Daoy (cell line): Measurements from ENCODE around the gene EVC2. TPM values are rescaled to one million over a fixed set of nuclear protein-coding genes. Genes with fewer than 3 reads are reported as not detected.
A peak's percentile ranks its signal among the peaks of the same experiment; 100 is the strongest.

Experiments used
- DNase-seq: peaks from one replicate; pipeline ENCODE4 v3.0.0-alpha.2; 2015; ENCODE audit warnings: low read depth
- total RNA-seq: library from RNA; depleted of rRNA; stranded (reverse); fragments of >200 nt; shearing (Covaris generic); gene quantifications from 2 replicates; pipeline ENCODE4 v1.2.3, GENCODE V29; 2014

EVC2 gene
- total RNA-seq, 1 experiment from 2014 or later = 6.5 TPM

DNA sequence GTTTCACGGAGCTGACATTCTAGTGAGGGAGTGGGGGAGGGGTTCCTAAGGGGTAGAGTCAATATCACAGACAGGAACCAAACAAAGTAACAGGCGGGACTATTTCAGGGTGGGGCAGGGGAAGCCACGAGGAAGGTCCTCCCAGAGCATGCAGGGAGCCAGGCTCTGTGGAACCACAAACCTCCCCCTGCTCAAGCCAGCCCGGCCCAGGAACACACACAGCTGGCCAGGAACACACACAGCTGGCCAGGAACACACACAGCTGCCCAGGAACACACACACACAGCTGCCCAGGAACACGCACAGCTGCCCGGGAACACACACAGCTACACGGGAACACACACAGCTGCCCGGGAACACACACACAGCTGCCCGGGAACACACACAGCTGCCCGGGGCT, 24.8 kb downstream of the EVC2 start:
- DNase-seq = no peak

DNA sequence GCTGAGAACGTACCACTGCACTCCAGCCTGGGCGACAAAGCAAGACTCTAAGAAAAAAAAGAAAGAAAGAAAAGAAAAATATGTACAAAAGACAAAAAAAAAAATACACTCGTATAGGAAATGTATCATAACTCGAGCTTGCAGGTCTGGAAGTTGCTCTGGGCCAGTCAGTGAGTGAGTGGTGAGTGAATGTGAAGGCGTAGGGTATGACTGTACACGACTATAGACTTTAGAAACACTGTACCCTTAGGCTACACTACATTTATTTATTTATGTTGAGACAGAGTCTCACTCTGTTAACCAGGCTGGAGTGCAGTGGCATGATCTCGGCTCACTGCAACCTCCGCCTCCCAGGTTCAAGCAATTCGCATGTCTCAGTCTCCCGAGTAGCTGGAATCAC, 29.4 kb downstream of the EVC2 start:
- DNase-seq = peak; percentile 35

DNA sequence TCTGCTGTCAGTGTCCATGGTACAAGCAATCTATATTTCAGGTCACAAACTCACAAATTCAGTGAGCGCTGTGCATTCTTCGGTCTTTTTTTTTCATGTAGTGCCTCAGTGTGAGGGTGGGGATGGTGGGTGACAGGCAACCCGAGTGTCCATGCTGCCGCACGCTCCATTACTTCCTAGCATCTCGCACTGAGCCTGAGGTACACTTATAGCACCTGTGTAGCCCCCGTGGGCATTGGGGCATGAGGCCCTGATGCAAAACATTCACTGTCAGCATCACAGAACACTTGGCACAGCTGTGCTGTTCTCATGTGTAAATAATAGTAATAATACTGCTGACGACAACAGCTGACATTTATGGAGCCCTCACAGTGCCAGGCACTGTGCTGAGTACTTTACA, 31.6 kb downstream of the EVC2 start:
- DNase-seq = no peak

DNA sequence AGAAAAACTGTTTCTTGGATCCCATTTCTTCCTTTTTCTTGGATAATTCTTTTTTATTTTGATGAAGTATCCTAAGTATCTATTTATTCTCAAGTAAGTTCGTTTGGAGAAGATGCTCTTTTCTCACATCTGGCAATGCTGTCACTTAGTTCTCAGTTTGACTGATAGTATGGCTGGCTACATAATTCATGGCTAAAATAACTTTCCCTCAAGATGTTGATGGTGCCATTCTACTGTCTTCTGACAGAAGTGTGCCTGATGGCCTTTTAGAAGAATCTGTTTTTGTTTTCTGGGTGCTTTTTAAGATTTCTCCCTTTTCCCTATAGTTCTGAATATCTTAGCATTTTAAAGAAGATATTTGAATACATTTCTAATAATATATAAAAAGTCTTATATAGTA, 41.6 kb downstream of the EVC2 start:
- no peak for DNase-seq

DNA sequence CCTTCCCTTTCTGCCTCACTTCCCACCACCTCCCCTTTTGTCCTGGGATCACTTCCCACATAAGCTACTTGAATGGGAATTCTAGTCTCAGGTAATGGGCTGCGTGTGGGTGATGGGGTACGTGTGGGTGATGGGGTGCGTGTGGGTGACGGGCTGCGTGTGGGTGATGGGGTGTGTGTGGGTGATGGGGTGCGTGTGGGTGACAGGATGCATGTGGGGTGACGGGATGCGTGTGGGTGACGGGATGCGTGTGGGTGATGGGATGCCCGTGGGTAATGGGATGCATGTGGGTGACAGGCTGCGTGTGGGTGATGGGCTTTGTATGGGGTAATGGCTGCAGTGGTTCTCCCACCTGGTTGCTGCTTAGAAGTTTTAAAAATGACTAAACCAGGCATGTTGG, 43.6 kb downstream of the EVC2 start:
- DNase-seq = no peak

DNA sequence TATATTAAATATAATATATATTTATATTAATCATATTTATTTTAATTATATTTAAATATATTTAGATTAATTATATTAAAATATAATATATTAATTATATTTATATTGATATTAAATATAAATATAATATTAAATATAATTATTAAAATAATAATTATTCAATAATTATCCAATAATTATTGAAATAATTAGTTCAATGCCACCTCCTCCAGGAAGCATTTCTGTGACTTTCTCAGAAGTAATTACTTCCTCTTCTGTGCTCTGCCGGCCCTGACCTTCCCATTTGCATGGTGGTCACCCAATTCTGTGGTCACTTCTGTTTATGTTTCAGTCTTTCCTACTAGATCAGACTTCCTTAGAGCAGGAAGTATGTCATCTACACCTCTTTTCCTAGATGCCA, 45.8 kb downstream of the EVC2 start:
- no peak for DNase-seq

DNA sequence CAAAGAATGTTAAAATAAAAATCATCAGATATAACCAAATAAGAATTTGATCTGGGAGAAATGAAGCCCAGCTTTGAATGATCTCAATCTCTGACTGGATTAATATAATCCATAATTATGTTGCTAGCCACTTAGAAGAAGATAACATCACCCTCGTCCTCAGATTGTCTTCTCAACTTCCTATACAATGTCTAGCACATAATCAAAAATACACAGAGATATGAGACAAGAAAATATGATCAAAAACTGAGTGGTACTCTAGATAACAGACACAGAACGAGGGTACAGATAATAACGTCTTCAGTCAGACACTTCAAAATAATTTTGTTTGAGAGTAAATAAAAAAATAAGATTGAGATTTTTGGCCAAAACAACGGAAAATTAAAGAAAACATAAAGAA, 47.1 kb downstream of the EVC2 start:
- no peak for DNase-seq

DNA sequence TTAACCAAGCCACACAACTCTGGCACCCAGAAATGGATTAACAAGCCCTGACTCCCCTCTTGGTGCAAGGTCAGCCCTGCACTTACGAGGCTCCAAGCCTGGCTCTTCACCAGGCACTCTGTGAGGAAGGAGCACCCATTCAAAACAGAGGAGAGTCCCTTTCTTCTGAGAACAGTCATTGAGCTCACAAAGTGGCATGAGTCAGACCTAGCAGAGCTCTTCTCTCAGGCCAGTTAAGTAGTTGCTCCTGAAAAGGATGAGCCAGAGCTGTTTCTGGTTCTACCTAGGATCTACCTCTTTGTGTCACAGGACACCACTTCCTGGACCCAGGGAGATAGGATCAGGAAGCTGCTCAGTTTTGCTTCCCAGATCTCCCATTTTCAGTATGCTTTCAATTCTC, 48.2 kb downstream of the EVC2 start:
- DNase-seq = peak; percentile 13

DNA sequence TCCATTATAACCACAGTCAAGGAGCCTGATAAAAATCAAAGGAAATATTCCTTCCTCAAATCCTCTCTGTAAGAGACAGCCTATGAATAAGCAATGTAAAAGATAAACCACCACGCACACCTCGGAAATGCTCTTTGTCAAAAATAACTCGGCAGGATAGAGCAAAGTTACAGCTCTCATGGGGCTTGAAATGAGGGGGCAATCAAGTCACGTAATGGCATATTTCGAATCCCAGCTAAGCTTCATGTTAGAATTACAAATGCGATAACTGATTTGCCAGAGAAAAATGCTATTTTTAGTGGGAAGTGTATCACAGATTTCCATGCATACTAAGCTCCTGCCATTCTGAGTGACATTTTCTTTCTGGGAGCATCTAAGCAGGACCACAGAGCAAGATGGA, 49.4 kb downstream of the EVC2 start:
- no peak for DNase-seq

DNA sequence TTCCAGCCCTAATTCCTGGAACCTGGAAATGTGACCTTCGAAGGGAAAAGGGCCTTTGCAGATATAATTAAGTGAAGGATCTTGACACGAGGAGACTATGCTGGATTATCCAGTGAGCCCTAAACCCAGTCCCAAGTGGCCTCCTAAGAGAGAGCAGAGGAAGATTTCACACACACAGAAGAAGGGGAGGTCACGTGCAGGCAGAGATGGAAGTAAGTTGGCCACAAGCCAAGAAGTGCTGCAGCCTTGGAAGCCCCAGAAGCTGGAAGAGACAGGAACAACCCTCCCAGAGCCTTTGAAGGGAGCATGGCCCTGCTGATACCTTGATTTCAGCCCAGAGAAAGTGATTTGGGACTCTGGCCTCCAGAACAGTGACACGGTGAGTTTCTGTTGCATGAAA, 51.9 kb downstream of the EVC2 start:
- DNase-seq = no peak

DNA sequence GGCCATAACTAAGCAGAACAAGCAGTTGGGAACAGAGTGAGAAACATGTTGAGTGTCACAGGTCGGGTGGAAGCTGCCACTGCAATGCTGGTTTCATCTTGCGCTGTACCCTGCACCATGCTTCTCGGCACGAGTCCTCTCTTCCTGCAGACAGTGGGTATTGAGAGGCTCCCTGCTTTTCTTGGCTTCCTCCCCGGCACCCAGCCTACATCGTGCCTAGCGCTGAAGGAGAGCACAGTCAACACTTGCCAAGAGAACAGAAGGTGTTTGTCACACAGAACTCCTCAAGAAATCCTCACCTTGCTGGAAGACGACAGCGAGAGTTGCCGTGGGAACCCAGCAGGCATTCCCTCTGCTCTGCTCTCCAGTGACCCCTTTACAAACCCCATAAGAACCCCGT, 53.6 kb downstream of the EVC2 start:
- no peak for DNase-seq

DNA sequence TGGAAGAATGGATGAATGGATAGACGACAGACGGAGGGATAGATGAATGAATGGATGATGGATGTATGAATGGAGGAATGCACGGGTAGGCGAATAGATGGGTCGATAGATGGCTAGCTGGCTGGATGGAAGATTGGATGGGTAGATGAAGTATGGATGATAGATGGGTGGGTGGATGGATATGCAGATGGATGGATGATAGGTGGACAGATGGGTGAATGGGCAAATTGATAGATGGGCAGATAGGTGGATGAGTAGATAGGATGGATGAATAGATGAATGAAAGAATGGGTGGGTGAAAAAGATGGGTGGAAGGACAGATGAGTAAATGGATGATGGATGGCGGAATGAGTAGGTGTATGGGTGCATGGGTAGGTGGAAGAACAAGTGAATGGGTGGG, 57.3 kb downstream of the EVC2 start:
- DNase-seq = no peak

DNA sequence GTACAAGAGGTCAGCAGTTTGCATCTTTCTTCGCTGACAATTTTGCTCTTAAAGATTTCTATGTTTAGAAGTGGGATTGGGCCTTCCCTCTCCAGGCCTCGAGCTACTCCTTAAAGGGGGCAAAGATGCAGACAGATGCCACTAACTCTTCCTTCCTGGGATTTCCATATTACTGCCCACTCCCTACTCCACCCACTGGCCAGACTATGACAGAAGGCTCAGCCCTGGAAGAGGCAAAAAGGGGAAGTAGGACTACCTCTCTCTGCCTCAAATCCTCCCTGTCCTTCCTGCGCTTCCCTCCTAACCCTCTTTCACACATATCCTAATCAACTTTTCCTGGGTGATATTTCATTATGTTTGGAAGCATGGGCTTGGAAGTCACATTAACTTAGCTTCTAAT, 58.3 kb downstream of the EVC2 start:
- DNase-seq = no peak

DNA sequence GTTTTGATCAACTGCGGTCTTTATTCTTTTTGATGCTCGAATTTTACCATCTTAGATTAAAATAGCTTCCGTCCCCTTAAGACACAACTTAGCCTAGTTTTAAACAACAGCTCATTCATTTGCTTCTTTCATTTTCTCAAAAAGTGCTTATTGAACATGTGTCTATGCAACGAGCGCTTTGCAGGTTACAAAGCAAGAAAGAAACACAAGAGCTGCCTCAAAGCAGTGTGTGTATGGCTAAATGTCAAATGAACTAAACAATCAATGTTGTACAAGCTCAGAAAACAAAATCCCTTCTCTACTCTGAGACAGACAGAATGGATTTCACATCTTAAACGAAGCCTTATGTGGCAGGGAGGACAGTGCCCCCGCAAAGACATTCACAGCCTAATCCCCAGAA, 61.0 kb downstream of the EVC2 start:
- DNase-seq = no peak

DNA sequence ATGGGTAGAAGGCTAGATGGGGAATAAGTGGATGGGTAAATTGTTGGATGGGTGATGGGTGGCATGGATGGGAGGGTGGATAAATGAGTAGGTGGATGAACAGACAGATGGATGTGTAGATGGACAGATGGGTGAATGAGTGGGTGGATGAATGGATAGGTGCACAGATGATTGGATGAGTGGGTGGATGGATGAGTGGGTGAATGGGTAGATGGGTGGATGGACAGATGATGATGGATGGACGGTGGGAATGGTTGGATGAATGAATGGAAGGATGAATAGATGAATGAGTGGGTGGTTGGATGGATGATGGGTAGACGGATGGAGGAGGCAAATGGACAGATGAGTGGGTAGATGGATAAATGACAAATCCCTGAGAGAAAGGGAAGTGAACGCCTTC, 68.3 kb downstream of the EVC2 start:
- no peak for DNase-seq

DNA sequence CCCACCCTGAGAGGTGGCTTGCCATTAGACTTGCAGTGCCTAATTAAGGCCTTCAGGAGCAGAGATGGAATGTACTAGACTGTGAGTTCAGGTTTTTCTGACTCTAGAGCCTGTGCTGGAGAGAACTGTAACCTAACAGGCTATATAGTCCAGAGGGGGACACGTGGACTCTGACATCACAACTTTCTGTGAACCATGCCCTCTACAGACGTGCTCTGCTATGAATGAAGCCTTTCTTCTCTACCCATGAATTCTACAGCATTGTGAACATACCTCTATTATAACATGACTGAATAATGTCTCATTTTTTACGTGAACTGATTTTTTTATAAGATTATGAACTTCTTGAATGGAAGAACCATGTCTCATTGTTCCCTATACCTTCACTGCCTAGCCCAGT, 68.8 kb downstream of the EVC2 start:
- no peak for DNase-seq

DNA sequence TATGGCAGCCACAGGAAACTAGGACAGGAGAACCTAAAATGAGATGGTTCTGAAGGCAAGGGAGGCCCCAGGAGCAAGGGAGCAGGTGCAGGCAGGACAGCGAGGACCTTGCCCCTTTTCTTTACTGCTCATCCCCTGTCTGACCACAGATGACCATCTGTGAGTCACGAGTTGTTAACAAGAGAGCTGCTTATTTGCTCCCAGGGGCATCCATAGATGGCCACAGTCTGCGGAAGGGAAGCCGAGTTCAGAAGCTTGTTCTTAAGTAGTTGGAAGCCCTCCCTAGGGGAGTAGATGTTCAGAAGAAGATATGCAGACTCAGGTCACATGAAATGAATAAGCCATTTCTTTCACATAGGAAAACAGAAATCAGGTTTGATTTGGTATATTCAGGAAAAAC, 69.4 kb downstream of the EVC2 start:
- peak; percentile 20 for DNase-seq

DNA sequence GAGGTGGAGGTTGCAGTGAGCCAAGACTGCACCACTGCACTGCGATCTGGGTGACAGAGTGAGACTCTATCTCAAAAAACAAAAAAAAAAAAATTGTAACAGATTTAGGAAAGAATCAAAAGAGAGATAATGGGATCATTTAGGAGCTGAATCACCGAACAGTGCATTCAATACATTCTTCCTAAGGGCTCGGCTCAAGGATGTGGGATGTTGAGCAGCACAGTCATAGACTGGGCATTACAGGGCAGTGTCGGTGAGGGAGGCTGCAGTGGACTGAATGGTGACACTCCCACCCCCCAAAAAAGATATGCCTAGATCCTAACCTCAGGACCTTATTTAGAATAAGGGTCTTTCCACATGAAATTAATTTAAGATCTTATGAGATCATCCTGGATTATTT, 70.0 kb downstream of the EVC2 start:
- DNase-seq = peak; percentile 76

DNA sequence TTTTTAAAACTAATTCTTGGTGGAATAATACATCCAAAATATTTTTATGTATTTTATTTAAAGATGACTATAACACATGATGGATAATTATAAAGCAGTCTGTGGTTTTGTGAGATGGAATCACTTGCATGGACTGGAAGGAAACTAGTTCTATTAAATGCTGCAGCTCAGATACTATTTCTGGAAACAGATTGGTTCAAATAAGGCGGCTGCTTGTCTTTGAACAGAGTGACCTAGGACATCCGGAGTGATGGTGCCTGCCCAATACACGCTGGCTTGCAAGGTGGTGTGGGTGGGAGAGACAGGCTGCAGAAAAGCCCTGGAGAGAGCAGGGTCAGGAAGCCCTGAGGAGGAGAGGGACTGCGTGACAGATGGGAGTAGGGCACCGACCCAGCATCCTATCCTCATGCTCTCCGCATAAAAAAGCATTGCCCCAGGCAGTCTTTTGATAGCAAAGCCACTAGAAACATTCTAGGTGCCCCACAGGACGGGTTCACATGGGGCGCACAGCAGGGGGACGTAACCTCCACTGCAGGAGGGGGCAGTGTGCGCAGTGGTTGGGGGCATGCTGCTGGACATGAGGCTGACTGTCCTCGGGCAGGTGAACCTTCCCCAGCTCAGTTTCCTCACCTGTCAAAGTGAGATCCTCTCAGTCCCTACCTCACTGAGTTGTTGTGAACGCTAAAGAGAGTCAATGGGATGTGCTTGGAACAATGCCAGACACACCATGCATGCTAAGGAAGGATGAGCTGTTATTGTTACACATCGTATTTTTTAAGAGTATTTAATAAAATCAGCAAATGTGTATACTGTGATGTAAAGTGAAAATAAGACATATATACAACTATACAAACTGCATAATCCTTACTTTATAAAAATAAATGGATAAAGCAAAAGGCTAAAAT, 71.3 kb downstream of the EVC2 start:
- no peak for DNase-seq

DNA sequence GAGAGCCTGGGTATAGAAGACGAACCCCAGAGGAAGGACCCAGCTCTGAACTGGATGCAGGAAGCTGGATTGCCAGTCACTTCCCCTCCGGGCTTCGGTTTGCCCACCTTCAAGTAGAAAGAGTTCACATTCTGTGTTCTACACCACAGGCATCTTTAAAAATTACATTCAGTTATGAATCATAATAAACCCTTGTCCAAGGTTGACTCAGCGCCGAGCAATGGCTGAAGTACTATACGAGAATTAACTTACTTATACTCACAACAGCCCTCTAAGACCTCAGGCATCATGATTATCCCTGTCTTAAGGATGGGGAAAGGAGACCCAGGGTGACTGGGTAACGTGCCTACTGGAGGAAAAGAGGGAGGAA, 72.5 kb downstream of the EVC2 start:
- peak; percentile 78 for DNase-seq

DNA sequence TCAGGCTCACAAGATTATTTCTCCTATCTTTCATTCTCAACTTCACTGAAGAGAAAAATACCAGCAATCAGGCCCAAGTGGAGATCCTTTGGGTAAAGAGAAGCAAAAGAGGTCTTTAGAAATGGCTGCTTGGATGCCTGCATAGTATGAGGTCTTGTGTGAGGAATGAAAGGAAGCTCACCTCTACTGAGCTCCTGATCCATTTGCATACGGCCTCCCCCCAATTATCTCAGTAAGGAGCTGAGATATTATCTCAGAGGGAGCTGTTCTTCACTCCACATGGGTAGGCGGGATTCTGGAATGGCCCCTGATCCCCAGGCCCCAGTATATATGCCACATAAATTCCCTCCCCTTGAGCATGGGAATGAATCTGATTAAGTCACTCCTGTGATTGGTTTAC, 75.8 kb downstream of the EVC2 start:
- no peak for DNase-seq

DNA sequence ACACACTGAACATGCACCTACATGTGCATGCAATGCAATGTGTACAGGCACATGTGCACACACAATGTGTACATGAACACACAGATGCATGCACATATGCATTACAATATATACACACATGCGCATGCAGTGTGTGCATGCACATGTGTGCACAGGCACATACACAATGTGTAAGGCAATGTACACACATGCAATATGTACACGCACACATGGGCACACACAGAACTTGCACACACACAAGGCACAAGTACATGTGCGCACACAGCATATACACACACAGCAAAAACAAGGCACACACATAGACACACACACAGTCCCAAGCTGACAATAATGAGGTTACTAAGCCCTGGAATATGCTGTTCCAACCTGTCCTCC, 76.3 kb downstream of the EVC2 start:
- no peak for DNase-seq

DNA sequence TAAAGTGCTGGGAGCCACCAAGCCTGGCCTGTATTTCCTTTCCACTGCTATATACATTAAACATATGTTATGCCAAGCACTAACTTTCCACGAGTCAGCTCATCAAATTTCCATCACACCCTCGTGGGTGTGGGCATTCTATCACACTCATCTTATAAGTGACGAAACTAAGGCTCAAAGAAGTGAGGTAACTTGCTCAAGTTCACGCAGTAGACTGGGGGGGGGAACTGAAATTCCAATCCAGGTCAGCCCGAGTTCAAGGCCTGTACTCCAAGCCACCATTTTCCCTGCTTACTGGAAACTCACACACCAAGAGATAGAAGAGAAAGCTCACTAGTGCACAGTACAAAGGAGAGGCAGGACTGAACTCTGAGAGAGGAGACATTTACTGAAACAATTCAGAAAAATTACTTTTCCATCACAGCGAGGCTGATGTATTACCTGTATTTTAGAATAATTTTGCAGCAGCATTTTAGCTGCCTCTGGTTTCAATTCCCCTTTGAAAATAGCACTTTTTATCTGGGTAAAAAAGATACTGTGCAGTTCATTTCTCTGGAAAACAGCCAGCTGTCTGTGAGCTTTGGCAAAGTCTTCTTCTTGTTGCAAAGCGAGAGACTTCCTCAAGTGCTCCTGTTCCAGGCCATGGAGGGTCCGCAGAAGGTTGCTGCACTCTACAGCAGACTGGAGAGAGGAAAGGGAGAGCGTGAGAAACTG, 76.8 kb downstream of the EVC2 start:
- DNase-seq = no peak

DNA sequence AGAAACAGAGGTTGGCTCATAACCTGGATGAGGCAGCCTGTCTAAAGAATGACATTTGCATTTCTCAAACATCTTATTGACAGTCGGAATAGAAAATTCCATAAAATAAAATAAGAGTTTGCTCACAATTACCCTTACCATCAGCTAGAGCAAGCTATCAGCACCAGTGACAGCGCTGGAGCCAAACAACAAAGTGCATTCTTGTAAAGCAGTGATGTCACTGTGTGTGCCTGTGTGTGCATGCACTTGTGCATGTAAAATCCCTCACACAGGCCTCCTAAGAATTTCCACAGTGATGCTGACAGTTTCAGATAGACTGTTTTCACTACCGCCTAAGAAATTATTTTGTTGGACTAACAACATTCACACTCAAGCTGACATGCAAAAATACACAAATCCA, 77.6 kb downstream of the EVC2 start:
- DNase-seq = no peak
